SHP77 treated with DMSO at 0.1 percent for 48 hours (cell line): ENCODE results near the gene ZNF507.
"Not testable (repeated sequence)": the region's sequence is repeated elsewhere in the genome, so short reads cannot be mapped to it uniquely, and the experiment has no call there.

ENCODE experiments used
- DNase-seq: peaks from one replicate; lab custom pipeline; 2025; lab: John Stamatoyannopoulos, UW

ZNF507 gene

GRCh38 chr19:32368787-32369186 lies 23.4 kb downstream of the ZNF507 start:
- no peak for DNase-seq

- DNase-seq, result no peak
Measured at GRCh38 chr19:32372726-32373517, 27.5 kb downstream of the ZNF507 start.

GRCh38 chr19:32373585-32374295 lies 28.3 kb downstream of the ZNF507 start:
- peak; percentile 89 for DNase-seq

GRCh38 chr19:32374362-32374761 lies 29.0 kb downstream of the ZNF507 start:
- not testable (repeated sequence) for DNase-seq

- DNase-seq, result not testable (repeated sequence)
Measured at GRCh38 chr19:32377088-32377487, 31.7 kb downstream of the ZNF507 start.

- DNase-seq, result no peak
Measured at GRCh38 chr19:32380269-32380668, 34.9 kb downstream of the ZNF507 start.

- no peak for DNase-seq
Measured at GRCh38 chr19:32387701-32388392, 42.4 kb downstream of the ZNF507 start.

- DNase-seq, result no peak
Measured at GRCh38 chr19:32388393-32388855, 43.0 kb downstream of the ZNF507 start.

- no peak for DNase-seq
Measured at GRCh38 chr19:32392901-32393300, 47.5 kb downstream of the ZNF507 start.

- DNase-seq, result no peak
Measured at GRCh38 chr19:32396046-32396652, 50.7 kb downstream of the ZNF507 start.

- no peak for DNase-seq
Measured at GRCh38 chr19:32397671-32398101, 52.3 kb downstream of the ZNF507 start.

- DNase-seq, result no peak
Measured at GRCh38 chr19:32401992-32402391, 56.6 kb downstream of the ZNF507 start.

GRCh38 chr19:32403291-32403995 lies 58.0 kb downstream of the ZNF507 start:
- DNase-seq, result no peak

- DNase-seq, result no peak
Measured at GRCh38 chr19:32404213-32404932, 59.0 kb downstream of the ZNF507 start.

GRCh38 chr19:32404933-32405430 lies 59.6 kb downstream of the ZNF507 start:
- no peak for DNase-seq

GRCh38 chr19:32405431-32406160 lies 60.2 kb downstream of the ZNF507 start, which contains the start of gene DPY19L3:
Gene DPY19L3, plus strand, starts transcription at chr19:32405770. Its CDS starts 2,484 bp downstream, at chr19:32408254.
- peak; percentile 76 for DNase-seq

GRCh38 chr19:32406161-32407003 lies 61.0 kb downstream of the ZNF507 start:
- DNase-seq, result no peak

- DNase-seq, result no peak
Measured at GRCh38 chr19:32407004-32407992, 61.9 kb downstream of the ZNF507 start.
